GM12892 (cell line): ENCODE data around the gene CFAP65.

Experiments
- POLR2A ChIP-seq: IDR thresholded peaks from 2 replicates; pipeline ENCODE4 v1.6.1; 2011; ENCODE audit warnings: low read depth, low read length, control low read depth
- POLR2AphosphoS5 ChIP-seq: IDR thresholded peaks from 2 replicates; pipeline ENCODE4 v1.6.1; 2011; ENCODE audit warnings: low read depth, low read length, control low read depth
- TAF1 ChIP-seq: IDR thresholded peaks from 2 replicates; pipeline ENCODE4 v1.6.1; 2011; ENCODE audit warnings: low read depth, mild to moderate bottlenecking, control low read depth, low read length, borderline replicate concordance

GRCh38 chr2:219042750-219043149 lies 1.4 kb upstream of the CFAP65 start:
- TF ChIP-seq POLR2AphosphoS5 (no peak), POLR2A (no peak), TAF1 (no peak)
